SH-SY5Y (cell line): ENCODE data around the gene TXNL1.

Experiments
- GATA2 ChIP-seq: IDR thresholded peaks from 2 replicates; pipeline ENCODE4 v1.6.1; 2011; ENCODE audit warnings: mild to moderate bottlenecking, low read depth, low read length
- GATA3 ChIP-seq: IDR thresholded peaks from 2 replicates; pipeline ENCODE4 v1.6.1; 2011; ENCODE audit warnings: low read depth, mild to moderate bottlenecking, low read length, moderate library complexity

DNA sequence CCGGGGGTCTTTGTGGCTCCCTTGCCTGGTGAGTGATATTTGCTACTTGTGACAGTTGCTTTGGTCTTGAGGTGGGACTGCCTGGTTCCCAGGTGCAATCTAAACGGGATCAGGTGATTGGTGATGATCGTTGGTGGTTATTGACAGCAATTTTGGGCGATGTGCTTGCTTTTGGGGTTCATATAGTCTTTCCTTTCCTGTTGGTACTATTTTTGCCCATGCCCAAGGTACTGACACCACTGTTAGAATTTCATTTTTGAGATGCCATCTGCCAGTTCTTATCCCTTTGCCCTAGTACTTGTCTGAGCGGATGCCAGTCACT lies 13.3 kb upstream of the TXNL1 start:
- TF ChIP-seq GATA2 (no peak), GATA3 (no peak)
